ENCODE data around the gene FBLN1.

GRCh38 chr22:45642986-45643385 lies 140.3 kb downstream of the FBLN1 start:
- TF ChIP-seq CTCF (IDR thresholded peaks at IDR 0.05; ENCODE audit: low read depth, low read length) (no peak), EZH2phosphoT487 (IDR thresholded peaks at IDR 0.05; ENCODE audit: low read depth) (no peak)
